Activated CD4-positive, alpha-beta memory T cell treated with anti-CD3 and anti-CD28 coated beads for 36 hours (primary cell): ENCODE measurements around the gene OR6C3. TPM values are rescaled to one million over a fixed set of nuclear protein-coding genes. Genes with fewer than 3 reads are reported as not detected.
"Not testable (repeated sequence)": the region's sequence is repeated elsewhere in the genome, so short reads cannot be mapped to it uniquely, and the experiment has no call there.

Experiments used
- CTCF ChIA-PET: fragments of 350-600 bp; sonication (Branson Sonifier 250); formaldehyde crosslinking; loops from one replicate; lab custom pipeline; 2021; ENCODE audit warnings: antibody characterized with exemption, inconsistent platforms; lab: Charles Lee
- POLR2A ChIA-PET: fragments of 350-600 bp; sonication (Branson Sonifier 250); formaldehyde crosslinking; loops from one replicate; lab custom pipeline; 2021; ENCODE audit warnings: antibody characterized with exemption; lab: Charles Lee
- DNase-seq: peaks from one replicate; pipeline ENCODE4 v3.0.0-alpha.2; 2020
- H3K27ac Mint-ChIP-seq: one replicate; pipeline ENCODE4 v1.8.0; 2021; ENCODE audit warnings: mixed read lengths
- H3K27me3 Mint-ChIP-seq: one replicate; pipeline ENCODE4 v1.8.0; 2021; ENCODE audit warnings: mixed read lengths
- H3K36me3 Mint-ChIP-seq: one replicate; pipeline ENCODE4 v1.8.0; 2021; ENCODE audit warnings: mixed read lengths
- H3K4me1 Mint-ChIP-seq: one replicate; pipeline ENCODE4 v1.8.0; 2021; ENCODE audit warnings: low read depth, mixed read lengths
- H3K4me3 Mint-ChIP-seq: one replicate; pipeline ENCODE4 v1.8.0; 2021; ENCODE audit warnings: mild to moderate bottlenecking, mixed read lengths
- H3K9me3 Mint-ChIP-seq: one replicate; pipeline ENCODE4 v1.8.0; 2021; ENCODE audit warnings: mixed read lengths
- intact Hi-C: fragments of 100-400 bp; cut with micrococcal nuclease; formaldehyde crosslinking; loops from one replicate; pipeline ENCODE4 v1.15.1; 2023
- total RNA-seq, 2 experiments: library from RNA; stranded (reverse); gene quantifications; one replicate each; pipeline ENCODE4 v1.2.3, GENCODE V29; 2021

The OR6C3 gene
- not detected for total RNA-seq

DNA sequence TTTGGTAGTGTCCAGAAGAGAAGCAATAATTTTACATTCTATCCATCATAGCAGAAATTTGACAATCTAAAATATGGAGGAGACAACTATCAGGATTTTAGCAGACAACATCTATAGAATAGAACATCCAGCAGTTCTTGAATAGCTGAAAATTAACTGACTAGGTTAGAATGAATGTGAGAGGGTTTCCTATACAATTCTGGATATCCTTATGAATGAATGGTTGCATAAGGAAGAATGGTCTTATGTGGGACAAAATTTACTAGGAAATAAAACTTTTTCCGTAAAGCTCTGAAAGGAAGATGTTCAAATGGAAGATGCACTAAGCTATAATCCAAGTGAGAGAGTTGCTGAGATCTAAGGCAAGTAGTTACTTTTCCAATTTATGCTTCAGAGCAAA is at the start of gene OR6C3:
Gene OR6C3, plus strand, starts transcription at position 301 of the 400 bp plus-strand sequence. CDS start 955 bp downstream, outside the sequence.
- Mint-ChIP-seq H3K27me3 (peaks cover 9% of the 10 kb centered on the region), H3K4me1 (no peaks in the 10 kb centered on the region), H3K36me3 (no peaks in the 10 kb centered on the region), H3K9me3 (no peaks in the 10 kb centered on the region), H3K4me3 (no peak within 1 kb of the TSS), H3K27ac (no peak within 1 kb of the TSS)
- intact Hi-C loops: no loop called here
- ChIA-PET POLR2A (interaction anchor here (0.6 kb wide), 1 partner anchor 1172 kb away, joined by 3 read pairs; no protein-coding TSS in a partner anchor), CTCF (no interaction called here)
- no peak for DNase-seq

DNA sequence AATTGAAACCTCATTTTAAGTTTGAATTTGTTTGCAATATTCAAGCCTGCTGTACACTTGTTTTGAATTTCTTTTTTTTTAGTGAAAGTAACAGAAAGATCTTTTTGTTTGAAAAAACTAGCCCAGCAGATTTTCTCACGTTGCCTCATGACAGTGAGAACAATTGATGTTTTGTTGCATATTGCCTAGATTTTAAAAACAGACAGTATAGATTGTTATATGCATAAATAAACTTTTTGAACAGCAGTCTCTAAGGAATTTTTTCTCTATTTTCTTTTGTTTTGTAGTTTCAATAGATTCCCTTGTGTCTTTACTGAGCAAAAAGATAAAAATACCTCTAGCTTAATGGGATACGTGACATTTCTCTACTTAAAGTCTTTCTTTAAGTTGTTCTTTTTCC is 49.6 kb upstream of the OR6C3 start:
- Mint-ChIP-seq H3K9me3 (peaks cover 4% of the 10 kb centered on the region), H3K4me1 (no peaks in the 10 kb centered on the region), H3K36me3 (no peaks in the 10 kb centered on the region), H3K27ac (no peak overlapping the region), H3K4me3 (no peak overlapping the region), H3K27me3 (peaks cover 18% of the 10 kb centered on the region)
- CTCF ChIA-PET: no interaction called here
- intact Hi-C loops: no loop called here
- DNase-seq: no peak
- POLR2A ChIA-PET: no interaction called here

DNA sequence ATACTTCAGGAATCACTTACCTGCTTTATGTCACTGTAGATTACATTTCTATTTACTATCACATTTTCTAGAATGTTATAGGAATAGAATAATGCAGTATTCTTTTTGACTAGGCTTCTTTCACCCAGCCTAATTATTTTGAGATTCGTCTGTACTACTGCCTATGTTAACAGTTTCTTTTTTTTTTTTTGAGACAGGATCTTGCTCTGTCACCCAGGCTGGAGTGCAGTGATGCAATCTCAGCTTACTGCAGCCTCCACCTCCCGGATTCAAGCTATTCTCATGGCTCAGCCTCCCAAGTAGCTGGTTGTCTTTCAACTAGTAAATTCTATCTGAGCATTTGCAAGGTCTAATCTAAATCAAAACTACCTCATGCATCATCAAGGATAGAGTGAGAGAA is 40.5 kb upstream of the OR6C3 start:
- no peak overlapping the region for H3K4me3 Mint-ChIP-seq
- peaks cover 5% of the 10 kb centered on the region for H3K27me3 Mint-ChIP-seq
- ChIA-PET CTCF (no interaction called here), POLR2A (no interaction called here)
- H3K4me1 Mint-ChIP-seq: no peaks in the 10 kb centered on the region
- H3K36me3 Mint-ChIP-seq: no peaks in the 10 kb centered on the region
- DNase-seq: no peak
- H3K27ac Mint-ChIP-seq: no peak overlapping the region
- intact Hi-C loops: no loop called here
- no peaks in the 10 kb centered on the region for H3K9me3 Mint-ChIP-seq

DNA sequence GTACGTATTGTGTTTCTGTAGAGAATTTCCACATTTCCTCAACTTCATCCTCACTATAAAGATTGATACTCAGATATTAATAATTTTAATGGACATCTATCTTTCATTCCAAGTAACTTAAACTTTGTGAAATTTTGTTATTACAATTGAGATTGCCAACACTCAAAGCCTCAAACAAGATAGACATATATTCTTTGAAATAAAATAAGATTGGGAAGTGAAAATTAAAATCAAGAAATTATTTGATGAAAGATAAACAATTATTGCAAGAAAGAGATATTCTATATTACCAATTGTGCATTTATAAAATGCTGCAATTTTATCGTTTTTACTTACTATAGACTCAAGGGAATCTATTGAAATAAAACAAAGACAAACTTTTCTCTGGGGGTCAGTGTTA is 34.1 kb upstream of the OR6C3 start, which contains the start of gene OR6C6:
Gene OR6C6, minus strand, starts transcription at position 101 of the 400 bp plus-strand sequence. CDS start 1,337 bp downstream, outside the sequence.
- ChIA-PET POLR2A (no interaction called here), CTCF (no interaction called here)
- Mint-ChIP-seq H3K4me3 (no peak within 1 kb of the TSS), H3K27ac (no peak within 1 kb of the TSS), H3K9me3 (no peaks in the 10 kb centered on the region), H3K27me3 (peaks cover 17% of the 10 kb centered on the region), H3K4me1 (no peaks in the 10 kb centered on the region), H3K36me3 (no peaks in the 10 kb centered on the region)
- no peak for DNase-seq
- intact Hi-C loops: no loop called here

DNA sequence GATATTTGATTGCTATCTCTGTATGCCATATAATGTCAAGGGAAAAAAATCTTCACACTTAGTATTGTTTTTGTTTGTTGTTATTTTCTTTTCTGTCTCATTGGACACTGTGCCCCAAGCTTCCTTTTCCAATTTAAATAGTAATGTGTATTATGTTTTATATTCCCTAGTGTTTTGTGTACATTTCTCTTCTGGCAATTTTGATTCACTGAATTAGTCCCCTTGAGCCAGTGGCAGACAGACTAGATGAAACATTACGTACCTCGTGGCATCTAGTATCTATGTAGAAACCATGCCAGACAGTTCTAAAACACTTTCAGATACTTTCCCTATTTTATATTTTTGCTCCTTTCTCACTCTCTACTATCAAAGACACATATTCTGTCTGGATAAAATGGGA is 16.5 kb upstream of the OR6C3 start, which contains the start of gene OR6C1:
Gene OR6C1, plus strand, starts transcription at position 301 of the 400 bp plus-strand sequence. CDS start 6,257 bp downstream, outside the sequence.
- Mint-ChIP-seq H3K4me3 (no peak within 1 kb of the TSS), H3K4me1 (no peaks in the 10 kb centered on the region), H3K27ac (no peak within 1 kb of the TSS), H3K36me3 (no peaks in the 10 kb centered on the region), H3K9me3 (no peaks in the 10 kb centered on the region), H3K27me3 (peaks cover 15% of the 10 kb centered on the region)
- intact Hi-C loops: no loop called here
- CTCF ChIA-PET: no interaction called here
- DNase-seq: no peak
- POLR2A ChIA-PET: no interaction called here

DNA sequence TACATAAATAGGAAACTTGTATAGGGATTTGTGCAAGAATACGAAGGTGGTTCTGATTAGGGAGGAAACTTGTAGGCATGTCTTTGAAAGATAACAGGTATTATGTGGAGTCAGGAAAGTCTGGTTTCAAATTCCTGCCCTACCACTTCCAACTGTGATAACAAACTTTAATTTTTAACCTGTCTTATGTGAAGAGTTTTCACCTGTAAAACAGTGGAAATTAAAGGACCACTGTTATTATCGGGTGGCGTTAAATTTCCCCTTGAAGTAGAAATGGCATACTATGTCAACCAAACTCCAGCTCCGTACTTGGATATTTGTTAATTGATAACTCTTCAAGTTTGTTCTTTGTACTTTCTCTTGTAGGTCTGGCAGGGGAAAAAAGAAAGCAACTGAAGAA is 10.3 kb upstream of the OR6C3 start:
- DNase-seq: no peak
- Mint-ChIP-seq H3K27ac (no peak overlapping the region), H3K27me3 (peaks cover 10% of the 10 kb centered on the region), H3K4me1 (no peaks in the 10 kb centered on the region), H3K36me3 (no peaks in the 10 kb centered on the region), H3K9me3 (no peaks in the 10 kb centered on the region), H3K4me3 (no peak overlapping the region)
- ChIA-PET POLR2A (no interaction called here), CTCF (no interaction called here)
- intact Hi-C loops: no loop called here

DNA sequence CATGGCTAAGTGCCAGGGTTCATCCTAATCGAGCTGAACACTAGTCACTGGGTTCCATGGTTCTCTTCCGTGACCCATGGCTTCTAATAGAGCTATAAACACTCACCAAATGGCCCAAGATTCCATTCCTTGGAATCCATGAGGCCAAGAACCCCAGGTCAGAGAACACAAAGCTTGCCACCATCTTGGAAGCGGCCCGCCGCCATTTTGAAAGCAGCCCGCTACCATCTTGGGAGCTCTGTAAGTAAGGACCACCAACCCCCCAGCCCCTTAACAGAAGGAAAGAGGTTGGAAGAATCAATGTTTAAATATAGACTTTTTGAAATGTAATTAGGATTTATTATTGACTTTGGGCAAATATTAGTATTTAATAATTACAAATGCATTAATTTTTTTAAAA is 4.7 kb upstream of the OR6C3 start:
- H3K4me1 Mint-ChIP-seq, H3K36me3 Mint-ChIP-seq, H3K9me3 Mint-ChIP-seq, H3K27ac Mint-ChIP-seq, H3K4me3 Mint-ChIP-seq, intact Hi-C loops, POLR2A ChIA-PET, DNase-seq, CTCF ChIA-PET: not testable (repeated sequence)
- H3K27me3 Mint-ChIP-seq: peaks cover 12% of the 10 kb centered on the region

DNA sequence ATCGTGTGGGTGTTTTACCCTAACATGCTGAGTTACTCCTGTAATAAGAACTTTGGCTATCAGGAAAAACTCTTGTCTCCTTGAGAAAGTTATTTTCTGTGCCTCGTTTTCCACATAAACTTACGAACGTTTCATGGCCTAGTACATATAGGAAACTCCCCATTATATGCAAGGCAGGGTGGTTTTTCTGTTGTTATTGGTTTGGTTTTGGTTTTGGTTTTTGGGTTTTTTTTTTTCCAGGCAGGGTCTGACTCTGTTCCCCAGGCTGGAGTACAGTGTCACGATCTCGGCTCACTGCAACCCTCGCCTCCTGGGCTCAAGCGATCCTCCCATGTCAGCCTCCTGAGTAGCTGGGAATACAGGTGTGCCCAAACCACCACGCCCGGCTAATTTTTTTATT is 5.5 kb downstream of the OR6C3 start:
- no peaks in the 10 kb centered on the region for H3K9me3 Mint-ChIP-seq
- DNase-seq: no peak
- intact Hi-C loops: no loop called here
- H3K27ac Mint-ChIP-seq: no peak overlapping the region
- H3K36me3 Mint-ChIP-seq: no peaks in the 10 kb centered on the region
- H3K4me3 Mint-ChIP-seq: no peak overlapping the region
- CTCF ChIA-PET: no interaction called here
- POLR2A ChIA-PET: no interaction called here
- peaks cover 7% of the 10 kb centered on the region for H3K27me3 Mint-ChIP-seq
- H3K4me1 Mint-ChIP-seq: no peaks in the 10 kb centered on the region

DNA sequence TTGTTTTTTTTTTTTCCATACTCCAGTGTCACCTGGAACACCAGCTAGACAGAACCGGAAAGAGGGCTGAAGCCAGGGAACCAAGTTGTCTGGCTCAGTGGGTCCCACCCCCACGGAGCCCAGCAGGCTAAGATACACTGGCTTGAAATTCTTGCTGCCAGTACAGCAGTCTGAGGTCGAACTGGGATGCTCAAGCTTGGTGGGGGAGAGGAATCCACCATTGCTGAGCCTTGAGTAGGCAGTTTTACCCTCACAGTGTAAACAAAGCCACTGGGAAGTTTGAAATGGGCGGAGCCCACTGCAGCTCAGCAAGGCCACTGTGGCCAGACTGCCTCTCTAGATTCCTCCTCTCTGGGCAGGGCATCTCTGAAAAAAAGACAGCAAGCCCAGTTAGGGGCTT is 24.8 kb downstream of the OR6C3 start:
- H3K9me3 Mint-ChIP-seq, CTCF ChIA-PET, POLR2A ChIA-PET, H3K27ac Mint-ChIP-seq, DNase-seq, H3K36me3 Mint-ChIP-seq, H3K4me3 Mint-ChIP-seq, intact Hi-C loops, H3K4me1 Mint-ChIP-seq: not testable (repeated sequence)
- H3K27me3 Mint-ChIP-seq: peaks cover 24% of the 10 kb centered on the region

DNA sequence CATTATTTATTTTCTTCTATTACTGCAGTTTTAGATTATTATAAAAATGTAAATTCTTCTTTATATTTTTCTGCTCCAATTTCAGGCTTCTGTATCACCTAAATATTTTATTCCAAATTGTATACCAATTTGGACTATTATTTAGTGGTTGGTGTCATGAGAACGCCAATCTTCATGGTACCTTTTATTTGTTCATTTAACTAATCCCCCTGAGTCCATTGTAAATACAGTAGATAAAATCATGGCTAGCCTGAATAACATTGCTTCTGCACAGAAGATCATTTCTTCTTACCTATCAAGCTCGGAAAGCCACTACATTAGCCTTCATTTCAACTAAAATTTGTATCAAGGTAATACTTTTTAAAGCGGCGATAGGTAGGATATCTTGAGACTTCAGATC is 32.1 kb downstream of the OR6C3 start, which contains the start of gene OR6C75:
Gene OR6C75, plus strand, starts transcription at position 301 of the 400 bp plus-strand sequence. CDS start 2,136 bp downstream, outside the sequence.
- CTCF ChIA-PET: no interaction called here

DNA sequence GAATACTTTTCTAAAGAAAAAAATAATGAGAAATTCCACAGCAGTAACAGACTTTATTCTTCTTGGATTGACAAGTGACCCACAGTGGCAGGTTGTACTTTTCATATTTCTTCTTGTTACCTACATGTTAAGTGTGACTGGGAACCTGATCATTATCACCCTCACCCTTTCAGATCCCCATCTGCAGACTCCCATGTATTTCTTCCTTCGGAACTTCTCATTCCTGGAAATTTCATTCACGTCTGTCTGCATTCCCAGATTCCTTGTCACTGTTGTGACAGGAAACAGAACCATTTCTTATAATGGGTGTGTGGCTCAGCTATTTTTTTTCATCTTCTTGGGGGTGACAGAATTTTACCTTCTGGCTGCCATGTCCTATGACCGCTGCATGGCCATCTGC is 34.5 kb downstream of the OR6C3 start:
- ChIA-PET CTCF (no interaction called here), POLR2A (no interaction called here)
- intact Hi-C loops: no loop called here
- no peaks in the 10 kb centered on the region for H3K36me3 Mint-ChIP-seq
- H3K27ac Mint-ChIP-seq: no peak overlapping the region
- no peak overlapping the region for H3K4me3 Mint-ChIP-seq
- H3K9me3 Mint-ChIP-seq: no peaks in the 10 kb centered on the region
- H3K27me3 Mint-ChIP-seq: peaks cover 10% of the 10 kb centered on the region
- H3K4me1 Mint-ChIP-seq: no peaks in the 10 kb centered on the region
- DNase-seq: no peak

More for the DNA sequence above, 32.1 kb downstream of the OR6C3 start, which contains the start of gene OR6C75:
- intact Hi-C loops: no loop called here
- Mint-ChIP-seq H3K27ac (no peak within 1 kb of the TSS), H3K27me3 (peaks cover 12% of the 10 kb centered on the region), H3K4me3 (no peak within 1 kb of the TSS), H3K36me3 (no peaks in the 10 kb centered on the region), H3K9me3 (no peaks in the 10 kb centered on the region), H3K4me1 (no peaks in the 10 kb centered on the region)
- POLR2A ChIA-PET: no interaction called here
- no peak for DNase-seq

DNA sequence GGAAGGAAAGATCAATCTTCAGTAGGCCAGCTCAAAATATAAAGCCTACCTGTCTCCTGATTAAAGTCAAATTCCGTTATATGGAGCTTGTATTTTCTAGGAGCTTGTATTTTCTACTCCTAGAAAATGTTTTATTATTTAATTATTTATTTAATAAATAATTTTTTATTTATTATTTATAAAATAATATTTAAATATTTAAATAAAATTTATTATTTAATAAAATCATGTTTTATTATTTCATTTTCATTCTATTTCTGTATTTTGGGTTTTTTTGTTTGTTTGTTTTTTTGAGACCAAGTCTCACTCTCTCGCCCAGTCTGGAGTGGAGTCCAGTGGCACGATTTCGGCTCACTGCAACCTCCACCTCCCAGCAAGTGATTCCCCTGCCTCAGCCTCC is 42.0 kb downstream of the OR6C3 start:
- intact Hi-C loops: no loop called here
- POLR2A ChIA-PET: no interaction called here
- Mint-ChIP-seq H3K36me3 (no peaks in the 10 kb centered on the region), H3K9me3 (no peaks in the 10 kb centered on the region), H3K4me3 (no peak overlapping the region), H3K27me3 (peaks cover 6% of the 10 kb centered on the region), H3K4me1 (no peaks in the 10 kb centered on the region), H3K27ac (no peak overlapping the region)
- no peak for DNase-seq
- CTCF ChIA-PET: no interaction called here
